GM19468 (cell line): ENCODE measurements around the gene ZC3HAV1L.
"Not testable (repeated sequence)": the region's sequence is repeated elsewhere in the genome, so short reads cannot be mapped to it uniquely, and the experiment has no call there.

Experiments used
- ATAC-seq: cut with Tn5 transposase; IDR thresholded peaks from one replicate; pipeline ENCODE4 v1.9.1; 2021; ENCODE audit warnings: mild to moderate bottlenecking, moderate library complexity, moderate number of reproducible peaks; ENCODE audit not compliant: unreplicated experiment; ENCODE audit errors: extremely low read depth

ZC3HAV1L gene

GRCh38 chr7:139054656-139055055, 18.8 kb upstream of the ZC3HAV1L start:
- ATAC-seq = not testable (repeated sequence)

DNA sequence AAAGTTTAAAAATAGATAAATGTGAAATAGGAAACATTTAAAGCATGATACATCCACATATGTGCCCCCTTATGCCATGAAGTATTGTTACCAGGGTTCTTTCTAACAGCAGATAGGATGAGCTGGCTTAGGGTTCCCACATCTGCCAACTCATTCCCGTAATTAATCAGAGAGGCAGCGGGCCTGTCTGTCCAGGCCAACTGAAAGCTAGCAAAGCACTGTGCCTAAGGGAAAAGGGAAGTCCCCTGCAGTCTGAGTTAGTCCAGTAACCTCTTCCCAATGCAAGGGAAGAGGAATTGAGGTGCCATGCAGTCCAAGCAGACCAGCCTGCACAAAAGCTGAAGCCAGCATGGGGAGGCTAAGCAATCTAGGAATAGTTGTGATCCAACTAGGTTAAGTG, 18.3 kb upstream of the ZC3HAV1L start:
- ATAC-seq = no peak

DNA sequence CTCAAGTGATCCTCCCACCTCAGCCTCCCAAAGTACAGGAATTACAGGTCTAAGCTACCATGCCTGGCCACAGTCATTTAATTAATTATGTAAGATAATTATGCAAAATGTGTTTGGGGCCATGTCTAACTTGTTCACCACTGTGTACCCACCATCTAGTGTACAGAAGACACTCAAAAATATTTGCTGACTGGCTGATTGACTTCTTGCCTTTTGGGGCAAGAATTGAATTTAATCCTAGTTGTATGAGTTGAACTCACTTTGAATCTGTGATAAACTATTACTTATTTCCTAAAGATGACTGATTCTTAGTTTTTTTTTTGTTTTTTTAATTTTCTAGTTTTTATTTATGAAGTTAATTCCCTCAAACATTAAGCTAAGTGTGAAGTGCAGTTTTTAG, 15.8 kb upstream of the ZC3HAV1L start:
- ATAC-seq = no peak

GRCh38 chr7:139049936-139050335, 14.1 kb upstream of the ZC3HAV1L start:
- ATAC-seq = no peak

DNA sequence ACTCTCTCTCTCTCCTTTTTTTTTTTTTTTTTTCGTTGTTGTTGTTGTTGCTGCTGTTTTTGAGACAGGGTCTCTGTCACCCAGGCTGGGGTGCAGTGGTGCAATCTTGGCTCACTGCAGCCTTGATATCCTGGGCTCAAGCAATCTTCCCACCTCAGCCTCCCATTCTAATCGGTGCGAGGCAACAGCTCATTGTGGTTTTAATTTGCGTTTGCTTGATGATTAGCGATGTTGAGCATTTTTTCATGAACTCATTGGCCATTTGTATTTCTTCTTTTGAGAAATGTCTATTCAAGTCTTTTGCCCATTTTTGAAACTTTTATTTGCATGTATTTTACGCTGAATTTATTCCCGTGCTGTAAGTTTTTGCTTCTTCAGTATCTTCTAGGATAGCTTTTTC, 13.3 kb upstream of the ZC3HAV1L start:
- no peak for ATAC-seq

- ATAC-seq = no peak
Measured at GRCh38 chr7:139047970-139048369, 12.1 kb upstream of the ZC3HAV1L start.

- ATAC-seq = no peak
Measured at GRCh38 chr7:139046143-139046542, 10.3 kb upstream of the ZC3HAV1L start.

DNA sequence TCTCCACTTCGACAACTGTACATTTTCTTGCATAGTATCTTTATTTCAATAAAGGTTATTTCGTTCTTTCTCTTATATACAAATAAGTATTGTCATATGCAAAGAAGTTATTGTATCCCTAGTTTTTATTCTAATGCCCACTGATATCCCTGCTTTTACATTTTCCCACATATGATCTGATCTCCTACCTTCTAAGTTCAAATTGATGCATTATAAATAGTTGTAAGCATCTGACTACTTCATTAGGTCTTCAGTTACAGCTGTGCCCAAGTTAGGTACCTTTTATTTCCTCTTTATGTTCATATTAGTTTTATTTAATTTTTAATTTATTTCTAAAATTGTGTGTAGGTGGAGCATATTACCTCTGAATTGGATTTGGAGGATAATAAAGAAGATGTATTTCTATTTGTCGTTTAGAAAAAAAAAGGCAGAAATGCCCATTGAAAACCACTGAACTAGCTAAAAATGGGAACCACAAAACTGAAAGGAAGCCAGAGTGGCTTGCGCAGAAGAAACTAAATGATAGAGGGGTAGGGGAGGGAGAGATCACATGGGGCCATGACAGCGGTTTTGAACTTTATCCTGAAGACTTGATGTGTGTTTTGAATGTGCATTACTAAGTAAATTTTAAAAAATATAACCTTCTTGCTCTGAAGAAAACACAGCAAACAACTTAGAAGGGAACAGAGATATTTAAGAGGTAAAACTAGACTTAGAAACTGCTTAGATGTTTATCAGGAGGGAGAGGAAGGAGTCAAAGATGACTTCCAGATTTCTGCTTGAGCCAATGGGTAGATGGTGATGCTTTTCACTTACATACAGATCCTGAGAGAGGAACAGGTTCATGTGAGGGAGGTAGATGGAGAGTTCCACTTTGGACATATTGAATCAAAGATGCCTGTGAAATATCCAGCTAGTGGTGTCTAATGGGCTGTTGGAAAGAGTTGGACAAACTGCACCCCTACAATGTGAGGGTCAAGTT, 9.3 kb upstream of the ZC3HAV1L start:
- ATAC-seq = no peak

GRCh38 chr7:139043823-139044812, 8.3 kb upstream of the ZC3HAV1L start:
- ATAC-seq = no peak

- ATAC-seq = no peak
Measured at GRCh38 chr7:139041378-139042085, 5.7 kb upstream of the ZC3HAV1L start.

DNA sequence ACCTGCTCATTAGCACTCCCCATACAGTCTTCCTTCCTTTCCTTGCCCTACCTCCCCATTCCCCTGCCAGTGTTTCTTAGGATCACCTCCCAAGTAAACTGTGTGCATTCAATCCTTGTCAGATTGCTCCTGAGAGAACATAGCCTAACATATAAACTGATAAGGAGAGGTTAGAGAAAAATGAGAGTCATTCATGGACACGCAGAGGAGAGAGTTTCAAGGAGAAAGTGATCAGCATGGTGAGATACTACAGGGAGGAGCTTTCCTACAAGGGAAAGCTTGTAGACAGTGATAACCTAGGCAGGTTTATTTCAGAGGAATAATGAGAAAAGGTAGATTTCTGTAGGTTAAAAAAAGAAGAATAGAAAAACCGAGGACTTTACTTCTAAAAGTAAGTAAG, 2.8 kb upstream of the ZC3HAV1L start:
- no peak for ATAC-seq

- no peak for ATAC-seq
Measured at GRCh38 chr7:139036901-139037300, 1.1 kb upstream of the ZC3HAV1L start.

GRCh38 chr7:139034855-139035585, 822 bp downstream of the ZC3HAV1L start:
- no peak for ATAC-seq

DNA sequence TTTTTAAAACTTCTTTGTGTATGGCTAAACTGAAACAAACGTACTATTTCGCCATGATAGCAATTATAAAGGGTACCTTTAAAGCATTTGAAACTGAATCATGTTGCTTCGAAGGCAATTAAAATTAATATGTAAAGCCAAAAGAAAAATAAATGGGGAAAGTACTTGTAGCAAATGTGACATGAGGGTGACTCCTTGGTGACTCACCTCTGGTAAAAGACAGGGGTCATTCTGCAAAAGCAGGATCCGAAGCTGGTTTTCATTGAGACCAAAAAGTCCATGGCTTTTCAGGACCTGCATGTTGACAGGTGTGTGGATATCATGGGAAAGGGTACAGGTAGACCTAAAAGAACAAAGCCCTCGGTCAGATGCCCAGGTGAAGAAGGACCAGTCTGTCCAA, 1.5 kb downstream of the ZC3HAV1L start:
- no peak for ATAC-seq

DNA sequence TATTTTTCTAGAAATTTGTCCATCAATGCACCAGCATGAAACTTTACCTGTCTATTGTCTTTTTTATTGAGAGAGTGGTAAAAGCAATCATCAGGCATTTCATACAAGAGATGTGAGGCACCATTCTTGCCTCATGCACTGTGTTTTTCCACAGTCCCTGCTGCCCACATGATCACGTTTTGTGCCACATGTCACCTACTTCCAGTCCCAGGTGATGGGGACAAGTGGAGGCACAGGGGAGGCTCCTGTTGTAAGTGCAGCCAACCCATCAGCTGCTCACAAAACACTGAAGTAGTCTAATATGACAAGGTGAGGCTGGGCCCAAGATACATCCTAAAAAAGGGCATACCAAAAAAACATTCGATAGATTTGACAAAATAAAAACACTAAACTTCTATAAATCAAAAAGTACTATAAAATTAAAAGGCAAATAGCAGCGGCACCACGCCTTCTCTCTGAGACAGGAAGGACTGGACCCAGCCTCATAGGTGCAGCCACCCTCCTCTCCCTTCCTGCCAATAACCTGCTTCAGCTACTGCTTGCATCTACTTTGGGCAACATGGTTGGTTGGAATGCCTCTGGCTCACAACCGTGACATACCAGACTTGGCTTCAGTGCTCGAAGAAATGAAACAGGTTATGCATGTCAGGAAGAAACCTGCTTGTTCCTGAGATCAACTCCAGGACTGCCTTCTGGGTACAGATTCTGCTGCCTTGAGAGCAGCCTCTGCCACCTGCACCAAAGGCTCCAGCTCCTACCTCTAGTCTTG, 2.3 kb downstream of the ZC3HAV1L start:
- no peak for ATAC-seq

GRCh38 chr7:139032473-139032872, 3.4 kb downstream of the ZC3HAV1L start:
- no peak for ATAC-seq

- no peak for ATAC-seq
Measured at GRCh38 chr7:139029353-139029752, 6.5 kb downstream of the ZC3HAV1L start.

- no peak for ATAC-seq
Measured at GRCh38 chr7:139026551-139026950, 9.3 kb downstream of the ZC3HAV1L start.

DNA sequence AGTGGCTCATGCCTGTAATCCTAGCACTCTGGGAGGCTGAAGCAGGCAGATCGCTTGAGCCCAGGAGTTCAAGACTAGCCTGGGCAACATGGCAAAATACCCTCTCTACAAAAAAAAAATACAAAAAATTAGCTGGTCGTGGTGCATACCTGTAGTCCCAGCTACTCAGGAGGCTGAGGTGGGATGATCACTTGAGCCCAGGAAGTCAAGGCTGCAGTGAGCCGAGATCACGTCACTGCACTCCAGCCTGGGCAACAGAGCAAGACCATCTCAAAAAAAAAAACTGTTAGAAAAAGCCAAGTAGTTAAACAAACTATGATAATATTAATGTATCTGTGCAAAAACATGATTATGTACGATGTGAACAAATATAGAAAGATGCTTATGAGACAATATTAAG, 10.0 kb downstream of the ZC3HAV1L start:
- not testable (repeated sequence) for ATAC-seq
